NCI-H146 treated with DMSO at 0.1 percent for 48 hours (cell line): ENCODE data around the gene TBATA.
"Not testable (repeated sequence)": the region's sequence is repeated elsewhere in the genome, so short reads cannot be mapped to it uniquely, and the experiment has no call there.

Experiments used
- DNase-seq: peaks from one replicate; lab custom pipeline; 2025; ENCODE audit not compliant: unreplicated experiment; lab: John Stamatoyannopoulos, UW

Gene TBATA

GRCh38 chr10:70779511-70780369, 5.4 kb downstream of the TBATA start:
- no peak for DNase-seq

GRCh38 chr10:70779088-70779487, 6.1 kb downstream of the TBATA start:
- DNase-seq = no peak

GRCh38 chr10:70778267-70778924, 6.8 kb downstream of the TBATA start:
- DNase-seq = no peak

GRCh38 chr10:70777063-70777875, 7.9 kb downstream of the TBATA start:
- no peak for DNase-seq

- no peak for DNase-seq
Measured at GRCh38 chr10:70776455-70777005, 8.6 kb downstream of the TBATA start.

- DNase-seq = no peak
Measured at GRCh38 chr10:70775679-70776454, 9.3 kb downstream of the TBATA start.

GRCh38 chr10:70774810-70775678, 10.1 kb downstream of the TBATA start:
- DNase-seq = no peak

- DNase-seq = no peak
Measured at GRCh38 chr10:70773965-70774809, 11.0 kb downstream of the TBATA start.

- no peak for DNase-seq
Measured at GRCh38 chr10:70773461-70773860, 11.7 kb downstream of the TBATA start.

- peak; percentile 6 for DNase-seq
Measured at GRCh38 chr10:70772627-70773026, 12.6 kb downstream of the TBATA start.

- no peak for DNase-seq
Measured at GRCh38 chr10:70771311-70772194, 13.6 kb downstream of the TBATA start.

GRCh38 chr10:70770516-70770915, 14.7 kb downstream of the TBATA start:
- not testable (repeated sequence) for DNase-seq

- no peak for DNase-seq
Measured at GRCh38 chr10:70770001-70770400, 15.2 kb downstream of the TBATA start.

GRCh38 chr10:70769121-70769520, 16.1 kb downstream of the TBATA start:
- no peak for DNase-seq

GRCh38 chr10:70768026-70768685, 17.0 kb downstream of the TBATA start:
- not testable (repeated sequence) for DNase-seq

- DNase-seq = no peak
Measured at GRCh38 chr10:70765794-70766594, 19.2 kb downstream of the TBATA start.
